Measurements from ENCODE around the gene TUSC2. TPM values are rescaled to one million over a fixed set of nuclear protein-coding genes. Genes with fewer than 3 reads are reported as not detected.

TUSC2 gene
- total and polyA plus RNA-seq, 2 of the 13 experiments (the other 11 are each of a cell fraction or from before 2014, with no cell fraction given) = 36.7 to 39.1 TPM

DNA sequence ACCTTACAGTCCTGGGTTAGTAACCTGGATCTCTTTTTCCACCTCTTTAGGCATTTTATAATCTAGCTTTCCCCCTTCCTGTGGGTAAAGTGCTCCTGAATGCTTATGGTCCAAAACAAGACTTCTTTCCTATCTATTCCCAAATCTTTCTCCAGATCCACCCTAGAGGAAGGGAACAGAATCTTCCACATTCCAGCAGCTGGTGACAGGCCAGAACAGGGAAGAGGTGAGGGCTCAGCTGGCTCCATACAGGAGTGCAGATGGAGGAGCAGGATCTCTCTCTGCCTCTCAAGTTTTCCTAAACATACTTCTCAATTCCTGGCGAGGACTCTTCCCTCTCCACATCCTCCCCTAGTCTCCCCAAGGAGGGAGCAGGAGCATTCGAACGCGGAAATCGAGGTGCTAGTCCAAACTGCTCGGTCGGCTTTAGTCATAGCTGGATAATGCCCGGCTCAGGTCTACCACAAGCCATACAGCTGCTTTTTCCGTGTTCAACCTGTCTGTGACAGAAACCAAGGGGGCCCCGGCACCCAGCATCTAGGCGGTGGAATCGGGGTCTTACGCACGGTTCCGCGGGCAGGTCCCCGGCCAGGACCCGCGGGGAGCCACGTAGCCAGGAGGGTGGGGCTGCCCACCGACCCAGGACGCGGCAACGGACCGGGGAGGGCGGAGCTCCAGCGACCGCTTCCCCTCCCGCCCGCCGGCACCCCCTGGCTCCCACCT lies 8.6 kb upstream of the TUSC2 start (continued):
- TF ChIP-seq, protein P1, sequence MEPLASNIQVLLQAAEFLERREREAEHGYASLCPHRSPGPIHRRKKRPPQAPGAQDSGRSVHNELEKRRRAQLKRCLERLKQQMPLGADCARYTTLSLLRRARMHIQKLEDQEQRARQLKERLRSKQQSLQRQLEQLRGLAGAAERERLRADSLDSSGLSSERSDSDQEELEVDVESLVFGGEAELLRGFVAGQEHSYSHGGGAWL (CRISPR knock-in tag; IDR thresholded peaks at IDR 0.05) = no peak; the same call in 1 of the 2 replicates
- TF ChIP-seq, protein P2, sequence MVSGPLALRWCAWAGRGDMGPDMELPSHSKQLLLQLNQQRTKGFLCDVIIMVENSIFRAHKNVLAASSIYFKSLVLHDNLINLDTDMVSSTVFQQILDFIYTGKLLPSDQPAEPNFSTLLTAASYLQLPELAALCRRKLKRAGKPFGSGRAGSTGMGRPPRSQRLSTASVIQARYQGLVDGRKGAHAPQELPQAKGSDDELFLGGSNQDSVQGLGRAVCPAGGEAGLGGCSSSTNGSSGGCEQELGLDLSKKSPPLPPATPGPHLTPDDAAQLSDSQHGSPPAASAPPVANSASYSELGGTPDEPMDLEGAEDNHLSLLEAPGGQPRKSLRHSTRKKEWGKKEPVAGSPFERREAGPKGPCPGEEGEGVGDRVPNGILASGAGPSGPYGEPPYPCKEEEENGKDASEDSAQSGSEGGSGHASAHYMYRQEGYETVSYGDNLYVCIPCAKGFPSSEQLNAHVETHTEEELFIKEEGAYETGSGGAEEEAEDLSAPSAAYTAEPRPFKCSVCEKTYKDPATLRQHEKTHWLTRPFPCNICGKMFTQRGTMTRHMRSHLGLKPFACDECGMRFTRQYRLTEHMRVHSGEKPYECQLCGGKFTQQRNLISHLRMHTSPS (CRISPR knock-in tag; IDR thresholded peaks at IDR 0.05; ENCODE audit: low read depth) = no peak
- 0 out of 2 replicates have a peak, but pooled peaks have one; percentile 75 for TF ChIP-seq ZFP62 (CRISPR knock-in tag; IDR thresholded peaks at IDR 0.05)
- TF ChIP-seq CBFB (CRISPR knock-in tag; IDR thresholded peaks at IDR 0.05) = no peak
- TF ChIP-seq, protein P3, sequence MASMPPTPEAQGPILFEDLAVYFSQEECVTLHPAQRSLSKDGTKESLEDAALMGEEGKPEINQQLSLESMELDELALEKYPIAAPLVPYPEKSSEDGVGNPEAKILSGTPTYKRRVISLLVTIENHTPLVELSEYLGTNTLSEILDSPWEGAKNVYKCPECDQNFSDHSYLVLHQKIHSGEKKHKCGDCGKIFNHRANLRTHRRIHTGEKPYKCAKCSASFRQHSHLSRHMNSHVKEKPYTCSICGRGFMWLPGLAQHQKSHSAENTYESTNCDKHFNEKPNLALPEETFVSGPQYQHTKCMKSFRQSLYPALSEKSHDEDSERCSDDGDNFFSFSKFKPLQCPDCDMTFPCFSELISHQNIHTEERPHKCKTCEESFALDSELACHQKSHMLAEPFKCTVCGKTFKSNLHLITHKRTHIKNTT (CRISPR knock-in tag; IDR thresholded peaks at IDR 0.05) = no peak
- TF ChIP-seq, protein P4, sequence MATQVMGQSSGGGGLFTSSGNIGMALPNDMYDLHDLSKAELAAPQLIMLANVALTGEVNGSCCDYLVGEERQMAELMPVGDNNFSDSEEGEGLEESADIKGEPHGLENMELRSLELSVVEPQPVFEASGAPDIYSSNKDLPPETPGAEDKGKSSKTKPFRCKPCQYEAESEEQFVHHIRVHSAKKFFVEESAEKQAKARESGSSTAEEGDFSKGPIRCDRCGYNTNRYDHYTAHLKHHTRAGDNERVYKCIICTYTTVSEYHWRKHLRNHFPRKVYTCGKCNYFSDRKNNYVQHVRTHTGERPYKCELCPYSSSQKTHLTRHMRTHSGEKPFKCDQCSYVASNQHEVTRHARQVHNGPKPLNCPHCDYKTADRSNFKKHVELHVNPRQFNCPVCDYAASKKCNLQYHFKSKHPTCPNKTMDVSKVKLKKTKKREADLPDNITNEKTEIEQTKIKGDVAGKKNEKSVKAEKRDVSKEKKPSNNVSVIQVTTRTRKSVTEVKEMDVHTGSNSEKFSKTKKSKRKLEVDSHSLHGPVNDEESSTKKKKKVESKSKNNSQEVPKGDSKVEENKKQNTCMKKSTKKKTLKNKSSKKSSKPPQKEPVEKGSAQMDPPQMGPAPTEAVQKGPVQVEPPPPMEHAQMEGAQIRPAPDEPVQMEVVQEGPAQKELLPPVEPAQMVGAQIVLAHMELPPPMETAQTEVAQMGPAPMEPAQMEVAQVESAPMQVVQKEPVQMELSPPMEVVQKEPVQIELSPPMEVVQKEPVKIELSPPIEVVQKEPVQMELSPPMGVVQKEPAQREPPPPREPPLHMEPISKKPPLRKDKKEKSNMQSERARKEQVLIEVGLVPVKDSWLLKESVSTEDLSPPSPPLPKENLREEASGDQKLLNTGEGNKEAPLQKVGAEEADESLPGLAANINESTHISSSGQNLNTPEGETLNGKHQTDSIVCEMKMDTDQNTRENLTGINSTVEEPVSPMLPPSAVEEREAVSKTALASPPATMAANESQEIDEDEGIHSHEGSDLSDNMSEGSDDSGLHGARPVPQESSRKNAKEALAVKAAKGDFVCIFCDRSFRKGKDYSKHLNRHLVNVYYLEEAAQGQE (IDR thresholded peaks at IDR 0.05; ENCODE audit: borderline replicate concordance in 1 of 2, low read depth in 1 of 2, low read length in 2 of 2) = no peak
- TF ChIP-seq ZNF234 (CRISPR knock-in tag; conservative IDR thresholded peaks at IDR 0.05) = no peak
- TF ChIP-seq PHF5A (CRISPR knock-in tag; IDR thresholded peaks at IDR 0.05; ENCODE audit: low read depth, unreplicated experiment) = no peak
- no peak for TF ChIP-seq ZNF775 (CRISPR knock-in tag; IDR thresholded peaks at IDR 0.05; ENCODE audit: borderline replicate concordance)
- TF ChIP-seq, protein P5, sequence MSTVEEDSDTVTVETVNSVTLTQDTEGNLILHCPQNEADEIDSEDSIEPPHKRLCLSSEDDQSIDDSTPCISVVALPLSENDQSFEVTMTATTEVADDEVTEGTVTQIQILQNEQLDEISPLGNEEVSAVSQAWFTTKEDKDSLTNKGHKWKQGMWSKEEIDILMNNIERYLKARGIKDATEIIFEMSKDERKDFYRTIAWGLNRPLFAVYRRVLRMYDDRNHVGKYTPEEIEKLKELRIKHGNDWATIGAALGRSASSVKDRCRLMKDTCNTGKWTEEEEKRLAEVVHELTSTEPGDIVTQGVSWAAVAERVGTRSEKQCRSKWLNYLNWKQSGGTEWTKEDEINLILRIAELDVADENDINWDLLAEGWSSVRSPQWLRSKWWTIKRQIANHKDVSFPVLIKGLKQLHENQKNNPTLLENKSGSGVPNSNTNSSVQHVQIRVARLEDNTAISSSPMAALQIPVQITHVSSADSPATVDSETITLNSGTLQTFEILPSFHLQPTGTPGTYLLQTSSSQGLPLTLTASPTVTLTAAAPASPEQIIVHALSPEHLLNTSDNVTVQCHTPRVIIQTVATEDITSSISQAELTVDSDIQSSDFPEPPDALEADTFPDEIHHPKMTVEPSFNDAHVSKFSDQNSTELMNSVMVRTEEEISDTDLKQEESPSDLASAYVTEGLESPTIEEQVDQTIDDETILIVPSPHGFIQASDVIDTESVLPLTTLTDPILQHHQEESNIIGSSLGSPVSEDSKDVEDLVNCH (CRISPR knock-in tag; IDR thresholded peaks at IDR 0.05) = peak; percentile 26; the same call in 1 of the 2 replicates
- TF ChIP-seq ZKSCAN5 (CRISPR knock-in tag; IDR thresholded peaks at IDR 0.05) = no peak
- TF ChIP-seq RBM39 (IDR thresholded peaks at IDR 0.05; ENCODE audit: low read depth, low read length, poor library complexity, severe bottlenecking) = no peak
- no peak for TF ChIP-seq ARID2 (CRISPR knock-in tag; IDR thresholded peaks at IDR 0.05; ENCODE audit: borderline replicate concordance)
- TF ChIP-seq, protein P6, sequence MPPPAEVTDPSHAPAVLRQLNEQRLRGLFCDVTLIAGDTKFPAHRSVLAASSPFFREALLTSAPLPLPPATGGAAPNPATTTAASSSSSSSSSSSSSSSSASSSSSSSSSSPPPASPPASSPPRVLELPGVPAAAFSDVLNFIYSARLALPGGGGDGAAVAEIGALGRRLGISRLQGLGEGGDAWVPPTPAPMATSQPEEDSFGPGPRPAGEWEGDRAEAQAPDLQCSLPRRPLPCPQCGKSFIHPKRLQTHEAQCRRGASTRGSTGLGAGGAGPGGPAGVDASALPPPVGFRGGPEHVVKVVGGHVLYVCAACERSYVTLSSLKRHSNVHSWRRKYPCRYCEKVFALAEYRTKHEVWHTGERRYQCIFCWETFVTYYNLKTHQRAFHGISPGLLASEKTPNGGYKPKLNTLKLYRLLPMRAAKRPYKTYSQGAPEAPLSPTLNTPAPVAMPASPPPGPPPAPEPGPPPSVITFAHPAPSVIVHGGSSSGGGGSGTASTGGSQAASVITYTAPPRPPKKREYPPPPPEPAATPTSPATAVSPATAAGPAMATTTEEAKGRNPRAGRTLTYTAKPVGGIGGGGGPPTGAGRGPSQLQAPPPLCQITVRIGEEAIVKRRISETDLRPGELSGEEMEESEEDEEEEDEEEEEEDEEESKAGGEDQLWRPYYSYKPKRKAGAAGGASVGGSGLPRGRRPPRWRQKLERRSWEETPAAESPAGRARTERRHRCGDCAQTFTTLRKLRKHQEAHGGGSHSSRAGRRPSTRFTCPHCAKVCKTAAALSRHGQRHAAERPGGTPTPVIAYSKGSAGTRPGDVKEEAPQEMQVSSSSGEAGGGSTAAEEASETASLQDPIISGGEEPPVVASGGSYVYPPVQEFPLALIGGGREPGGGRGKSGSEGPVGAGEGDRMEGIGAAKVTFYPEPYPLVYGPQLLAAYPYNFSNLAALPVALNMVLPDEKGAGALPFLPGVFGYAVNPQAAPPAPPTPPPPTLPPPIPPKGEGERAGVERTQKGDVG (CRISPR knock-in tag; IDR thresholded peaks at IDR 0.05; ENCODE audit: borderline replicate concordance) = 0 out of 2 replicates have a peak, but pooled peaks have one; percentile 4
- TF ChIP-seq ZNF678 (CRISPR knock-in tag; IDR thresholded peaks at IDR 0.05) = no peak

Data from HepG2 (cell line).